ENCODE results near the gene PACRG.

The PACRG gene

GRCh38 chr6:163180874-163181541, 453.2 kb downstream of the PACRG start:
- no peak overlapping the region for H3K9ac ChIP-seq

DNA sequence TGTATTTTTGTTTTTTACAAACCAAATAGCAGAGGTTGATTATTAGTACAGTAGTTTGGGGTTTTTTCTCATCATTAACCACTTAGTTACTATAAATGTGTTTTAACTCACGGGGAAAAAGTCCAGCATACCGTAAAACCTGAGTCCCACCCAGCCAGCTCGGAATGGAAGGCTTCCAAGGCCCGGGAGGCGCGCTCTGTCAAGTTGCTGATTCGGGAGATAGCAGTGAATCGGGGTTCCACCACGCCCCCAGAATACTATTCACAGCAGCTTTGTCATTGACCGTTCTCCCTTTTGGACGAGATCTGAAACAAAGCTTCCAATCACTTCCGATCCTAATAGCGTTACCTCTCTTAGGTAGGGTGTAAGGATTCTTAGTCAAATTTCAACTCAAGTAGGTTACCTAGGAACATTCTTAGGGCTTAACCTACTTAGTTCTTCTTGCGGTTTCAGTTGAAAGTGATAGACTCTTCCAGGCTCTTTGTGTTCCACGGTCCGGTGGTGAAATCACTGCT, 453.9 kb downstream of the PACRG start:
- Histone ChIP-seq H3K9ac (no peak overlapping the region), H3K4me3 (no peak overlapping the region), H4K20me1 (no peaks in the 10 kb centered on the region), H3K4me1 (no peaks in the 10 kb centered on the region), H3K36me3 (no peaks in the 10 kb centered on the region), H3K27ac (no peak overlapping the region), H3K27me3 (no peaks in the 10 kb centered on the region; the same call in 1 of the 2 replicates), H3K4me2 (no peak overlapping the region), H3K9me3 (no peaks in the 10 kb centered on the region)
- no peak for TF ChIP-seq Cebpa-rat (IDR thresholded peaks at IDR 0.05)

More at GRCh38 chr6:163180874-163181541, 453.2 kb downstream of the PACRG start:
- no peaks in the 10 kb centered on the region for H3K36me3 ChIP-seq
- no peak for TF ChIP-seq Cebpa-rat (IDR thresholded peaks at IDR 0.05)
- H3K27ac ChIP-seq, result no peak overlapping the region
- H3K4me2 ChIP-seq, result no peak overlapping the region
- no peaks in the 10 kb centered on the region for H4K20me1 ChIP-seq
- H3K9me3 ChIP-seq, result no peaks in the 10 kb centered on the region
- H3K27me3 ChIP-seq, result no peaks in the 10 kb centered on the region; the same call in 1 of the 2 replicates
- no peaks in the 10 kb centered on the region for H3K4me1 ChIP-seq
- H3K4me3 ChIP-seq, result no peak overlapping the region

- H3K9ac ChIP-seq, result no peak overlapping the region
- H3K4me2 ChIP-seq, result no peak overlapping the region
- H3K36me3 ChIP-seq, result no peaks in the 10 kb centered on the region
- H4K20me1 ChIP-seq, result no peaks in the 10 kb centered on the region
- no peak overlapping the region for H3K4me3 ChIP-seq
- no peaks in the 10 kb centered on the region for H3K4me1 ChIP-seq
- H3K27ac ChIP-seq, result no peak overlapping the region
- no peaks in the 10 kb centered on the region for H3K9me3 ChIP-seq
- H3K27me3 ChIP-seq, result no peaks in the 10 kb centered on the region; the same call in 1 of the 2 replicates
- no peak for TF ChIP-seq Cebpa-rat (IDR thresholded peaks at IDR 0.05)
These were observed 454.9 kb downstream of the PACRG start for GRCh38 chr6:163182696-163183095.

DNA sequence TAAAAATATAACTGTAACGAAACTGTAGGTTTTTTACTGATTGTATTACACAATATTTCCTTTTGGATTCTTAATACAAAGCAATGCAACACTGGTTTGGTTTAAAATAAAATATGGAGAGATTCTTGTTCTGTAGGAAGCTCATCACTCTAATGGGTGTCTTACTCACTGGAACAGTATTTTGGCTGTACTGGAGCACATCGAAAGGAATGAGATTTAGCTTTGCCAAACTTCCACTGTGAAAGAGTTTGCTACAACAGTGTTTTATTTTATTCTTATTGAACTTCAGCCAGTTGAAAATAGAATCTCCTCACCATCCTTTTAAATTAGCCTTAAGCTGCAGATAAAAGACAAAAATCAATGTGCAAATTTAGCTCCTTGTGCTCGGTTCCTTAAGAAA, 456.0 kb downstream of the PACRG start:
- no peaks in the 10 kb centered on the region for H3K9me3 ChIP-seq
- H4K20me1 ChIP-seq, result no peaks in the 10 kb centered on the region
- H3K27me3 ChIP-seq, result no peaks in the 10 kb centered on the region
- no peak overlapping the region for H3K4me3 ChIP-seq
- H3K4me2 ChIP-seq, result no peak overlapping the region
- no peak overlapping the region for H3K27ac ChIP-seq
- H3K36me3 ChIP-seq, result no peaks in the 10 kb centered on the region
- no peak overlapping the region for H3K9ac ChIP-seq
- H3K4me1 ChIP-seq, result no peaks in the 10 kb centered on the region
- no peak for TF ChIP-seq Cebpa-rat (IDR thresholded peaks at IDR 0.05)

DNA sequence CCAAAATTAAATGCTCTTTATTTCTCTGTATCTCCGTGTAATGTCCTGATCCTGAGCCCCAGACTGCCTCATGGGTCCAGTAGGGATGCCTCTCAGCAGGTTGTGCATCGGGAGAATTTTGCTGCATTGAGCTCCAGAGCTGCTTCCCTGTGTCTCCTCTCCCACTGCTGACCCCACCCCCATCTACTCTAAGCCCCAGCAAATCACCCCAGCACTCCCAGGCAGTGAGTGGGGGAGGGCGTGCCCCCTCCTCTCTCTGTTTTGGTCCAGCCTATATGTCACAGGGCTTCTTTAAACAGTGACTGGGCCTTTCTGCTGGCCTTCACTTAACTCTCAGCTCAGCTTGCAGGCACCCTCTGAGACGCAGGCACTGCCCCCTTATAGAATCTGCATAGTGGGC, 458.0 kb downstream of the PACRG start:
- no peak for TF ChIP-seq Cebpa-rat (IDR thresholded peaks at IDR 0.05)
- Histone ChIP-seq H3K4me3 (no peak overlapping the region), H4K20me1 (no peaks in the 10 kb centered on the region), H3K9me3 (peaks cover 4% of the 10 kb centered on the region; the same call in 1 of the 2 replicates), H3K36me3 (no peaks in the 10 kb centered on the region), H3K4me1 (peaks cover 2% of the 10 kb centered on the region; the same call in 1 of the 2 replicates), H3K27me3 (no peaks in the 10 kb centered on the region), H3K4me2 (no peak overlapping the region), H3K27ac (no peak overlapping the region), H3K9ac (no peak overlapping the region)

- no peaks in the 10 kb centered on the region for H4K20me1 ChIP-seq
- no peaks in the 10 kb centered on the region for H3K27me3 ChIP-seq
These were observed 458.8 kb downstream of the PACRG start for GRCh38 chr6:163186527-163186926.

DNA sequence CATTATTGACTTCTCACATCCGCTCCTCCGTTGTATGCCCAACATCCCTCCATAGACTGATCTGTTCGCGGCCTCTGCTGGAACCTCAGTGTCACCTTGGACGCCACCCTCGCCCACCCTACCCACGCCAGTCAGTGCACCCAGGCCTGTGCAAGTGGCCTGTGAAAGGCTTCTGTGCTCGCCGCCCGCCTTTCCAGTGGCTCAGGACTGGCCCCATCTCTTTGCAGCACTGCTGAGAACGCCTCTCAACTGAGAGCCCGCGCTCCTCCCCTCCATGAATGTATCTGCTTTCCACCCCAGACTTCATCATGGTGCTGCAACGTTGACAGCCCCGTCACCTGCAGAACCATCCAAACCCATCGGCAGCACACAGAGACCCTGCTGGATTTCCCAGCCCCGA, 459.4 kb downstream of the PACRG start:
- Histone ChIP-seq H3K4me3 (no peak overlapping the region), H3K9ac (no peak overlapping the region), H3K27ac (no peak overlapping the region), H3K4me2 (no peak overlapping the region), H3K9me3 (peaks cover 4% of the 10 kb centered on the region; the same call in 1 of the 2 replicates), H4K20me1 (no peaks in the 10 kb centered on the region), H3K36me3 (no peaks in the 10 kb centered on the region), H3K4me1 (peaks cover 17% of the 10 kb centered on the region), H3K27me3 (no peaks in the 10 kb centered on the region)
- TF ChIP-seq Cebpa-rat (IDR thresholded peaks at IDR 0.05), result no peak

More at GRCh38 chr6:163186527-163186926, 458.8 kb downstream of the PACRG start:
- peaks cover 10% of the 10 kb centered on the region for H3K4me1 ChIP-seq
- peaks cover 4% of the 10 kb centered on the region; the same call in 1 of the 2 replicates for H3K9me3 ChIP-seq
- no peaks in the 10 kb centered on the region for H3K36me3 ChIP-seq
- TF ChIP-seq Cebpa-rat (IDR thresholded peaks at IDR 0.05), result no peak
- H3K4me2 ChIP-seq, result no peak overlapping the region
- no peak overlapping the region for H3K4me3 ChIP-seq
- no peak overlapping the region for H3K9ac ChIP-seq
- H3K27ac ChIP-seq, result no peak overlapping the region

DNA sequence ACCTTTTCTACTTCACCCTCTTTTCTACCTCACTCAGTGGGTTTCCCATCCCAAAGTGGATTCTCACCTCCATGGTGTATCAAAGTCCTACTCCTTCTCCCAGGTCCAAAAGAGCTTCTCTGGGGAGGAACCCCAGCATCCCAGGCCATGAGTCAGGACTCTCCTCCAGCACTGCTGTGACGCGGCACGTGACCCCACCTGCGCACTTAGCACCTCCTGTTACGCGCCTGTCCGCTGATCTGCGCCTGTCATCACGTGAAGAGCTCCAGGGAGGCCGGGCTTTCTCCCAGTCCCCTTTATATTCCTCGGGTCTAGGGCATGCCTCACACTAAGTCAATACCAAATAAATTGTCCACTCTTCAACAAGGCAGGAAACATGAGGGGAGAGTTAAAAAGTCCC, 459.8 kb downstream of the PACRG start:
- no peak for TF ChIP-seq Cebpa-rat (IDR thresholded peaks at IDR 0.05)
- H3K36me3 ChIP-seq, result no peaks in the 10 kb centered on the region

GRCh38 chr6:163188746-163189145, 461.0 kb downstream of the PACRG start:
- Histone ChIP-seq H3K4me1 (peaks cover 29% of the 10 kb centered on the region), H3K27me3 (no peaks in the 10 kb centered on the region), H3K9me3 (peaks cover 4% of the 10 kb centered on the region; the same call in 1 of the 2 replicates), H3K4me3 (no peak overlapping the region), H3K9ac (no peak overlapping the region), H3K36me3 (no peaks in the 10 kb centered on the region), H3K4me2 (no peak overlapping the region), H4K20me1 (no peaks in the 10 kb centered on the region), H3K27ac (no peak overlapping the region)
- TF ChIP-seq Cebpa-rat (IDR thresholded peaks at IDR 0.05), result no peak

More for the DNA sequence above, 459.8 kb downstream of the PACRG start:
- Histone ChIP-seq H3K9ac (no peak overlapping the region), H3K4me3 (no peak overlapping the region), H3K4me1 (peaks cover 21% of the 10 kb centered on the region), H3K4me2 (no peak overlapping the region), H3K27ac (no peak overlapping the region), H3K27me3 (no peaks in the 10 kb centered on the region), H3K9me3 (peaks cover 4% of the 10 kb centered on the region; the same call in 1 of the 2 replicates), H4K20me1 (no peaks in the 10 kb centered on the region)

- no peak overlapping the region for H3K27ac ChIP-seq
- H3K9ac ChIP-seq, result no peak overlapping the region
- peaks cover 4% of the 10 kb centered on the region; the same call in 1 of the 2 replicates for H3K9me3 ChIP-seq
- no peaks in the 10 kb centered on the region for H3K27me3 ChIP-seq
- H4K20me1 ChIP-seq, result no peaks in the 10 kb centered on the region
- no peak overlapping the region for H3K4me3 ChIP-seq
- TF ChIP-seq Cebpa-rat (IDR thresholded peaks at IDR 0.05), result no peak
- H3K36me3 ChIP-seq, result no peaks in the 10 kb centered on the region
- no peak overlapping the region for H3K4me2 ChIP-seq
- H3K4me1 ChIP-seq, result peaks cover 35% of the 10 kb centered on the region
These were observed 461.8 kb downstream of the PACRG start for GRCh38 chr6:163189609-163190008.

Measured in BLaER1 (cell line).